GM12878 (cell line): Measurements from ENCODE around the gene HUWE1.

Experiments used
- CHD2 ChIP-seq: IDR thresholded peaks from 2 replicates; pipeline ENCODE4 v1.6.1; 2011; ENCODE audit warnings: low read depth, low read length, improper control_type of control experiment, borderline replicate concordance
- EZH2 ChIP-seq: IDR thresholded peaks from 2 replicates; pipeline ENCODE4 v1.6.1; 2012; ENCODE audit warnings: low read depth, mild to moderate bottlenecking, control low read depth, inconsistent platforms, low read length, borderline replicate concordance; ENCODE audit not compliant: control insufficient read depth
- JUND ChIP-seq: IDR thresholded peaks from 2 replicates; pipeline ENCODE4 v1.6.1; 2012; ENCODE audit warnings: low read depth, mild to moderate bottlenecking, low read length, improper control_type of control experiment, moderate library complexity
- NFYA ChIP-seq: IDR thresholded peaks from 2 replicates; pipeline ENCODE4 v1.6.1; 2011; ENCODE audit warnings: low read depth, mild to moderate bottlenecking, low read length, improper control_type of control experiment, borderline replicate concordance
- TF ChIP-seq, protein P1 (sequence below): IDR thresholded peaks from 2 replicates; pipeline ENCODE4 v1.6.1; 2012; ENCODE audit warnings: low read length, inconsistent platforms
- TF ChIP-seq, protein P2 (sequence below), 3 experiments: IDR thresholded peaks in 2 of 3; conservative IDR thresholded peaks in 1 of 3; 2 replicates each; pipeline ENCODE4 v1.5.1; 2011; ENCODE audit warnings: low read depth in 3 of 3, low read length in 3 of 3, mild to moderate bottlenecking in 3 of 3, control low read depth in 2 of 3, moderate library complexity in 2 of 3, inconsistent platforms in 1 of 3, mixed read lengths in 1 of 3; ENCODE audit not compliant: control insufficient read depth in 2 of 3, insufficient read depth in 1 of 3; ENCODE audit errors: extremely low read depth in 1 of 3

DNA sequence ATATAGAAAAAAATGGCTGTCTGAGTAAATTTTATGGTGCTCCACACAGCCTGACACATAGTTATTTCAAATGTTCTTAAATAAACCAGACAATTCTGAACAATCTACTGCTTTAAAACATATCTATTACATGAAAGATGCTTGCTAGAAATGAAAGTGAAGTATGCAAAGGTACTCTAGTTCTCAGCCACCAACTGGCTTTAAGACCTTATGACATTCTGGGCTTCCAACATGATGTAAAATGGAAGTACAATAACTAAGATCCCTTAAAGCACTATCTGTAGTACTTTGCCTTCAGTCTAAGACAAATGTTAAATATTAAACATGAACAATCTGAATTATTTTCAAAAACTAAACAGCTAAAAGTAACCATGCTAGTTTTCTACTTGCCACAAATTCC lies 17.3 kb downstream of the HUWE1 start:
- no peak for TF ChIP-seq JUND
- TF ChIP-seq, protein P1, sequence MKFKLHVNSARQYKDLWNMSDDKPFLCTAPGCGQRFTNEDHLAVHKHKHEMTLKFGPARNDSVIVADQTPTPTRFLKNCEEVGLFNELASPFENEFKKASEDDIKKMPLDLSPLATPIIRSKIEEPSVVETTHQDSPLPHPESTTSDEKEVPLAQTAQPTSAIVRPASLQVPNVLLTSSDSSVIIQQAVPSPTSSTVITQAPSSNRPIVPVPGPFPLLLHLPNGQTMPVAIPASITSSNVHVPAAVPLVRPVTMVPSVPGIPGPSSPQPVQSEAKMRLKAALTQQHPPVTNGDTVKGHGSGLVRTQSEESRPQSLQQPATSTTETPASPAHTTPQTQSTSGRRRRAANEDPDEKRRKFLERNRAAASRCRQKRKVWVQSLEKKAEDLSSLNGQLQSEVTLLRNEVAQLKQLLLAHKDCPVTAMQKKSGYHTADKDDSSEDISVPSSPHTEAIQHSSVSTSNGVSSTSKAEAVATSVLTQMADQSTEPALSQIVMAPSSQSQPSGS: no peak
- no peak for TF ChIP-seq CHD2
- TF ChIP-seq NFYA: no peak
- TF ChIP-seq, protein P2, sequence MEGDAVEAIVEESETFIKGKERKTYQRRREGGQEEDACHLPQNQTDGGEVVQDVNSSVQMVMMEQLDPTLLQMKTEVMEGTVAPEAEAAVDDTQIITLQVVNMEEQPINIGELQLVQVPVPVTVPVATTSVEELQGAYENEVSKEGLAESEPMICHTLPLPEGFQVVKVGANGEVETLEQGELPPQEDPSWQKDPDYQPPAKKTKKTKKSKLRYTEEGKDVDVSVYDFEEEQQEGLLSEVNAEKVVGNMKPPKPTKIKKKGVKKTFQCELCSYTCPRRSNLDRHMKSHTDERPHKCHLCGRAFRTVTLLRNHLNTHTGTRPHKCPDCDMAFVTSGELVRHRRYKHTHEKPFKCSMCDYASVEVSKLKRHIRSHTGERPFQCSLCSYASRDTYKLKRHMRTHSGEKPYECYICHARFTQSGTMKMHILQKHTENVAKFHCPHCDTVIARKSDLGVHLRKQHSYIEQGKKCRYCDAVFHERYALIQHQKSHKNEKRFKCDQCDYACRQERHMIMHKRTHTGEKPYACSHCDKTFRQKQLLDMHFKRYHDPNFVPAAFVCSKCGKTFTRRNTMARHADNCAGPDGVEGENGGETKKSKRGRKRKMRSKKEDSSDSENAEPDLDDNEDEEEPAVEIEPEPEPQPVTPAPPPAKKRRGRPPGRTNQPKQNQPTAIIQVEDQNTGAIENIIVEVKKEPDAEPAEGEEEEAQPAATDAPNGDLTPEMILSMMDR (IDR thresholded peaks at IDR 0.05 in 2 of 3, conservative IDR thresholded peaks at IDR 0.05 in 1 of 3; ENCODE audit: control insufficient read depth in 2 of 3, extremely low read depth in 1 of 3, insufficient read depth in 1 of 3, low read depth in 3 of 3, low read length in 3 of 3): no peak
- no peak for TF ChIP-seq EZH2
